ENCODE measurements around the gene SH2B3. TPM values are rescaled to one million over a fixed set of nuclear protein-coding genes. Genes with fewer than 3 reads are reported as not detected.
"Not testable (repeated sequence)": the region's sequence is repeated elsewhere in the genome, so short reads cannot be mapped to it uniquely, and the experiment has no call there.

The SH2B3 gene
- total RNA-seq, 1 donor from 2014 or later: 21.8 TPM

- no peak for DNase-seq (ENCODE audit: low spot score)
Measured at GRCh38 chr12:111457577-111457976, 51.9 kb downstream of the SH2B3 start.

GRCh38 chr12:111458546-111459172 lies 52.9 kb downstream of the SH2B3 start:
- no peak for DNase-seq (ENCODE audit: low spot score)

DNA sequence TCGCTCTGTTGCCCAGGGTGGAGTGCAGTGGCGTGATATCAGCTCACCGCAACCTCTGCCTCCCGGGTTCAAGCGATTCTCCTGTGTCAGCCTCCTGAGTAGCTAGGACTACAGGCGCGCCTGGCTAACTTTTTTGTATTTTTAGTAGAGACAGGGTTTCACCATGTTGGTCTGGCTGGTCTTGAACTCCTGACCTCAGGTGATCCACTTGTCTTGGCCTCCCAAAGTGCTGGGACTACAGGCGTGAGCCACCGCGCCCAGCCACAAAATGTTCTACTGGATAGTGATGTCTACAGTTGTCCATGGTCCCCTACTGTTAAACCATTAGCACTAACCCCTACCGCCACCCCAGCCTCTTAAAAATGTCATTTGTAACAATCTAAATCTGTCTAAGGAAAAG lies 54.4 kb downstream of the SH2B3 start:
- DNase-seq (ENCODE audit: low spot score): not testable (repeated sequence)

GRCh38 chr12:111462210-111462769 lies 56.6 kb downstream of the SH2B3 start:
- no peak for DNase-seq (ENCODE audit: low spot score)

- no peak for DNase-seq (ENCODE audit: low spot score)
Measured at GRCh38 chr12:111467092-111467856, 61.6 kb downstream of the SH2B3 start.

DNA sequence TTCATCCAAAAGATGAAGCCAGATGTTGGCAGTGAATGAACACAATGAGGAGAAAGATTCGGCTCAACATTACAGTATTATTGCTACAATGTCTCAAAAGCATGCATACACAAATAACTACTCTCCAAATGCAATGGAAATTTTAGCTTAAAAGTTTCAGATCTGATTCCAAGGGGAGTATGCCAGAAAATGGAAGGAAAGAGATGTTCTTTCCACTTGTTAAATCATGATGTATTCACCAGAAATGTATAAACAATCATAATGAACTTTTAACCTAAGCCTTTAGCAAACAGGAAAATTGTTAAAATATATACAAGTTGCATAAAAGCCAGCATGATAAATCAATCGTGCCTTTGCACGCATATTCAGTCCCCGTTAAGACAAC lies 62.1 kb downstream of the SH2B3 start:
- no peak for DNase-seq (ENCODE audit: low spot score)

DNA sequence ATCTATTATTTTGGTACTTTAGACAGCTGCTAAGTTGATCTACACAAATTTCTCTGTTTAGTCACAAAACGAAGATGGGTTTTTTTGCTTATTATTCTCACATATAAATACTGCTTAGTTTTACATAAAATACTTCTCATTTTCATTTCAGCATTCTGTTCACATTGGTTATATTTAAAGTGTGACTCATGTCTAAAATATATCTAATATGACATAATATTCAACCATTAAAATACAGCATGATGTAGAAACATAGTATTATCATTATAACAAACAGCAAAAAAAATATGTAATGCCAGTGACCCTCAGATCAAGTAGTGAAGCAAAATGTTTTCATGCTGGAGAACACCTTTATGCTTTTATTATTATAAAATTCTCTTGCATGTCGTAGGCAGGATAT lies 63.7 kb downstream of the SH2B3 start:
- DNase-seq (ENCODE audit: low spot score): no peak

DNA sequence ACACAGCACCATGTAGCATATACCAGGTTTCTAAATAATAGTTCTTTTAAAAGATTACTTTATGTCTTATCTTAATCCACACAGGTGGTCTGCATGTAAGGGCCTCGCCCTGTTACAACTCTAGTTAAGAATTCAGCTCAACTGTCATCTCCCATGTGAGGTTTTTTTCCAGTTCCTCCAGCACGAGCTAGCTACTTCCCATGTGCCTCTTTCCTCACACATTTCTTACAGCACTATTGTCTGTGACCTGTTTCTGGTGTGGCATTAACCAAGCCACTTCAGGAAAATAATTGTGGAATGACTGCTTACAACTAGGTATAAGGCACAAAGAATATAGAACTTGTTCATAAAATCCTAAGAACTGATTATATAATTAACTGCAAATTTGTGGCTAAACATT lies 65.5 kb downstream of the SH2B3 start:
- no peak for DNase-seq (ENCODE audit: low spot score)

- no peak for DNase-seq (ENCODE audit: low spot score)
Measured at GRCh38 chr12:111482462-111482861, 76.7 kb downstream of the SH2B3 start.

GRCh38 chr12:111488271-111488670 lies 82.5 kb downstream of the SH2B3 start:
- no peak for DNase-seq (ENCODE audit: low spot score)

DNA sequence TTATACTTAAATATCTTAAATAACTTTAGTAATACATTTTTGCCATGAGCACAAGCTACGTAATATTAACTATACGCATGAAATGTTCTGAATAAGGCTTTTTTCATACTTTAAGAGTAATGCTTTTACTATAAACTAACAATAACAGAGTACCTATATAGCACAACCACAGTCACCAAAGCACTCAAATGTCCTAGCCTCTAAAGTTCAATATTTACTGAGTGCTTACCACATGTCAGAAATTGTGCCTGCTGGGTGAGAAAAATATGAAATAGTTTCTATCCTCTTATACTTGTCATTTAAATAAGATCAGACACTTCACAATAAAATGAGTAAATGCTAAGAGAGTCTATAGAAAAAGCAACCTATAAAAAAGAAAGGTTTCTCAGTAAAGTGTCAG lies 83.1 kb downstream of the SH2B3 start:
- no peak for DNase-seq (ENCODE audit: low spot score)

DNA sequence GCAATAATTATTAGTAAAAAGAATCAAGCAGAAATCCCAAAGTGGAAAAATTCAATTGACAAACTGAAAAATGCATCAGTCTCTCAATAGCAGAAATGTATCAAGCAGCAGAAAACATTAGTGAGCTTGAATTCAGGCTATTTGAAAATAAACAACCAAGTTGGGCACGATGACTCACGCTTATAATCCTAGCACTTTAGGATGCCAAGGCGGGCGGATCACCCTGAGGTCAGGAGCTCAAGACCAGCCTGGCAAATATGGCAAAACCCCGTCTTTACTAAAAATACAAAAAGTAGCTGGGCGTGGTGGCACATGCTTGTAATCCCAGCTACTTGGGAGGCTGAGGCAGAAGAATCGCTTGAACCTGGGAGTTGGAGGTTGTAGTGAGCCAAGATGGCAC lies 87.3 kb downstream of the SH2B3 start:
- DNase-seq (ENCODE audit: low spot score): not testable (repeated sequence)

GRCh38 chr12:111494676-111495075 lies 89.0 kb downstream of the SH2B3 start:
- no peak for DNase-seq (ENCODE audit: low spot score)

Other genes starting within 250 kb of the SH2B3 start
- 24.1 TPM for gene PHETA1, start 36.8 kb upstream of the SH2B3 start, total RNA-seq
- gene ATXN2, start 193.4 kb downstream of the SH2B3 start, total RNA-seq: 63.9 TPM